K562 (cell line): Measurements from ENCODE around the gene SLC37A3. TPM values are rescaled to one million over a fixed set of nuclear protein-coding genes. Genes with fewer than 3 reads are reported as not detected.

Experiments
- CBX5 ChIP-seq: IDR thresholded peaks from 2 replicates; pipeline ENCODE4 v1.6.1; 2014; ENCODE audit warnings: low read depth, borderline replicate concordance
- DPF2 ChIP-seq: fragments of 450-650 bp; IDR thresholded peaks from 2 replicates; pipeline ENCODE4 v1.6.1; 2016
- HNRNPUL1 ChIP-seq: fragments of 200-400 bp; formaldehyde crosslinking; IDR thresholded peaks from 2 replicates; pipeline ENCODE4 v1.6.1; 2017; ENCODE audit warnings: low read length
- MTA3 ChIP-seq: fragments of 450-650 bp; formaldehyde crosslinking; IDR thresholded peaks from 2 replicates; pipeline ENCODE4 v1.6.1; 2017; ENCODE audit warnings: mild to moderate bottlenecking, borderline replicate concordance
- NELFE ChIP-seq: IDR thresholded peaks from 2 replicates; pipeline ENCODE4 v1.6.1; 2011; ENCODE audit warnings: mild to moderate bottlenecking; ENCODE audit not compliant: insufficient read depth, insufficient read length
- SRSF3 ChIP-seq: fragments of 200-400 bp; formaldehyde crosslinking; IDR thresholded peaks from 2 replicates; pipeline ENCODE4 v1.6.1; 2016; ENCODE audit warnings: mild to moderate bottlenecking, low read length, moderate library complexity; ENCODE audit not compliant: insufficient read depth
- ZFP36 ChIP-seq: fragments of 150-350 bp; IDR thresholded peaks from 2 replicates; pipeline ENCODE4 v1.6.1; 2018; ENCODE audit warnings: low read length, low read depth; ENCODE audit not compliant: partially characterized antibody
- ZFPM2 ChIP-seq: fragments of 250-450 bp; sonication (Bioruptor Pico); IDR thresholded peaks from 2 replicates; pipeline ENCODE4 v1.5.1; 2022; ENCODE audit warnings: mild to moderate bottlenecking
- polyA plus RNA-seq, 8 experiments: library from polyadenylated mRNA; depleted of rRNA in 4 of 8; stranded (reverse) in 5 of 8; unstranded in 3 of 8; fragments of >200 nt; fragmentation: Nextera tagmentation in 2 of 8; fragmentation: Illumina TruSeq in 1 of 8; extraction: Ambion mirVana in 2 of 8; extraction: Trizol in 1 of 8; gene quantifications; 2 replicates each; pipeline versions ENCODE4 v1.2.1 to v1.2.3, GENCODE V29; 2011 to 2014; ENCODE audit warnings: inconsistent platforms in 1 of 8, missing spikeins in 1 of 8
- total RNA-seq, 7 experiments: library from RNA; depleted of rRNA in 6 of 7; stranded (reverse); fragments of >200 nt in 6 of 7; fragmentation: Illumina TruSeq in 2 of 7; extraction: Trizol in 2 of 7; gene quantifications; 2 replicates each; pipeline versions ENCODE4 v1.2.1 to v1.2.3, GENCODE V29; 2011 to 2021; ENCODE audit warnings: low replicate concordance in 1 of 7
- TF ChIP-seq, protein P1 (sequence below): fragments of 250-450 bp; sonication (Bioruptor Pico); IDR thresholded peaks from 2 replicates; pipeline ENCODE4 v1.4.0; 2020
- TF ChIP-seq, protein P2 (sequence below): fragments of 450-650 bp; formaldehyde crosslinking; IDR thresholded peaks from 2 replicates; pipeline ENCODE4 v1.4.0; 2022; ENCODE audit warnings: missing genetic modification characterization
- TF ChIP-seq, protein P3 (sequence below): fragments of 200-800 bp; sonication (Bioruptor generic); IDR thresholded peaks from 2 replicates; pipeline ENCODE4 v1.6.1; 2017; ENCODE audit warnings: missing genetic modification characterization, missing compliant biosample characterization
- TF ChIP-seq, protein P4 (sequence below): fragments of 450-650 bp; IDR thresholded peaks from 2 replicates; pipeline ENCODE4 v1.6.1; 2016; ENCODE audit warnings: mild to moderate bottlenecking
- TF ChIP-seq, protein P5 (sequence below): IDR thresholded peaks from 2 replicates; pipeline ENCODE4 v1.6.1; 2012; ENCODE audit warnings: low read depth, low read length, improper control_type of control experiment, borderline replicate concordance

SLC37A3 gene
- total and polyA plus RNA-seq, 9 of the 15 experiments (the other 6 are each of a cell fraction or from before 2014, with no cell fraction given), result 11.7 to 59.1 (median 26.8) TPM

DNA sequence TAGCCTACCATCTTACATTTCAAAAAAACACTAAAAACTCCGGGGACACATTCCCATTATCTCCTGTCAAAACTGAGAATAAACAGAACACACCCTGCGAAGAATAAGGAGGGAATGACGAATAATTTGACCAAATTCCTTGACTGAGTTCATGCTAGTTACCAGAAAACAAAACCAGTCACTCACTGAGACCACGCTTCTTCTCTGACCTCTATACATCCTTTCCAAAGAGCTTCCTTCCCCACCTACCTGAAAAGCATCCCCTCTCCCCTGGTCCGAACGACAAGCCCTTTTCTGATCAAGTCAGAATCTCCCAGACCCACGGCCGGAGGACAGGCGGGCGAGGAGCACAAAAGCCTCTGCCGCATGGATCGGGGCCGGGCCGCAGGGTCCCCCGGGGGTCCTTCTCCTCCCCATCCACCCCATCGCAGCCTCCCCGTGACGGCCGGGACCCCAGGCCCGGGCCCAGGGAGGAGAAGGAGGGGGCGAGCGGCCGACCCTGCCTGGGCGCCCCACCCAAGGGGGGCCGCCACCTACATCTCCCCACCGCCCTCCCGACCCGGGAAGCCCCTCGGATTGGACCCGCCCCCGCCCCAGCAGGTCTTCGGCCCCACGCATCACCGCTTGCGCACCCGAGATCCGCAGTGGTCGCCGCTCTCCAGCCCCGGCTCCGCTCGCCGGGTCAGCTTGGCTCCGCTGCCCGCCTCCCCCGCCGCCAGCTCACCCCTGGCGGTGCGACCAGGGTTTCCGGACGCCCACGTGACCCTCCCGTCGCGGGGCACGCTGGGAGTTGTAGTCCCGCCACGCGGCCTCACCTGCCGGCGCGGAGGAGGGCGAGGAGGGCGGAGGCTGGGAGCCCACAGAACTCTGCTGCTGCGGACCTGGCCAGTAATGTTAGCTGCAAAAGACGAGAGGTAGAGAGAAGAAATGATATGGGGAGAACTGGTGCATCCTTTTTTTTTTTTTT lies at the start of gene SLC37A3 (continued):
- TF ChIP-seq, protein P1, sequence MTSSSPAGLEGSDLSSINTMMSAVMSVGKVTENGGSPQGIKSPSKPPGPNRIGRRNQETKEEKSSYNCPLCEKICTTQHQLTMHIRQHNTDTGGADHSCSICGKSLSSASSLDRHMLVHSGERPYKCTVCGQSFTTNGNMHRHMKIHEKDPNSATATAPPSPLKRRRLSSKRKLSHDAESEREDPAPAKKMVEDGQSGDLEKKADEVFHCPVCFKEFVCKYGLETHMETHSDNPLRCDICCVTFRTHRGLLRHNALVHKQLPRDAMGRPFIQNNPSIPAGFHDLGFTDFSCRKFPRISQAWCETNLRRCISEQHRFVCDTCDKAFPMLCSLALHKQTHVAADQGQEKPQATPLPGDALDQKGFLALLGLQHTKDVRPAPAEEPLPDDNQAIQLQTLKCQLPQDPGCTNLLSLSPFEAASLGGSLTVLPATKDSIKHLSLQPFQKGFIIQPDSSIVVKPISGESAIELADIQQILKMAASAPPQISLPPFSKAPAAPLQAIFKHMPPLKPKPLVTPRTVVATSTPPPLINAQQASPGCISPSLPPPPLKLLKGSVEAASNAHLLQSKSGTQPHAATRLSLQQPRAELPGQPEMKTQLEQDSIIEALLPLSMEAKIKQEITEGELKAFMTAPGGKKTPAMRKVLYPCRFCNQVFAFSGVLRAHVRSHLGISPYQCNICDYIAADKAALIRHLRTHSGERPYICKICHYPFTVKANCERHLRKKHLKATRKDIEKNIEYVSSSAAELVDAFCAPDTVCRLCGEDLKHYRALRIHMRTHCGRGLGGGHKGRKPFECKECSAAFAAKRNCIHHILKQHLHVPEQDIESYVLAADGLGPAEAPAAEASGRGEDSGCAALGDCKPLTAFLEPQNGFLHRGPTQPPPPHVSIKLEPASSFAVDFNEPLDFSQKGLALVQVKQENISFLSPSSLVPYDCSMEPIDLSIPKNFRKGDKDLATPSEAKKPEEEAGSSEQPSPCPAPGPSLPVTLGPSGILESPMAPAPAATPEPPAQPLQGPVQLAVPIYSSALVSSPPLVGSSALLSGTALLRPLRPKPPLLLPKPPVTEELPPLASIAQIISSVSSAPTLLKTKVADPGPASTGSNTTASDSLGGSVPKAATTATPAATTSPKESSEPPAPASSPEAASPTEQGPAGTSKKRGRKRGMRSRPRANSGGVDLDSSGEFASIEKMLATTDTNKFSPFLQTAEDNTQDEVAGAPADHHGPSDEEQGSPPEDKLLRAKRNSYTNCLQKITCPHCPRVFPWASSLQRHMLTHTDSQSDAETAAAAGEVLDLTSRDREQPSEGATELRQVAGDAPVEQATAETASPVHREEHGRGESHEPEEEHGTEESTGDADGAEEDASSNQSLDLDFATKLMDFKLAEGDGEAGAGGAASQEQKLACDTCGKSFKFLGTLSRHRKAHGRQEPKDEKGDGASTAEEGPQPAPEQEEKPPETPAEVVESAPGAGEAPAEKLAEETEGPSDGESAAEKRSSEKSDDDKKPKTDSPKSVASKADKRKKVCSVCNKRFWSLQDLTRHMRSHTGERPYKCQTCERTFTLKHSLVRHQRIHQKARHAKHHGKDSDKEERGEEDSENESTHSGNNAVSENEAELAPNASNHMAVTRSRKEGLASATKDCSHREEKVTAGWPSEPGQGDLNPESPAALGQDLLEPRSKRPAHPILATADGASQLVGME (CRISPR knock-in tag), result no peak; the same call in 1 of the 2 replicates
- TF ChIP-seq MTA3 (peak; percentile 53; the same call in 1 of the 2 replicates), ZFPM2 (no peak), CBX5 (no peak), DPF2 (peak; percentile 53), SRSF3 (no peak), HNRNPUL1 (no peak), NELFE (no peak), ZFP36 (peak; percentile 73)
- TF ChIP-seq, protein P2, sequence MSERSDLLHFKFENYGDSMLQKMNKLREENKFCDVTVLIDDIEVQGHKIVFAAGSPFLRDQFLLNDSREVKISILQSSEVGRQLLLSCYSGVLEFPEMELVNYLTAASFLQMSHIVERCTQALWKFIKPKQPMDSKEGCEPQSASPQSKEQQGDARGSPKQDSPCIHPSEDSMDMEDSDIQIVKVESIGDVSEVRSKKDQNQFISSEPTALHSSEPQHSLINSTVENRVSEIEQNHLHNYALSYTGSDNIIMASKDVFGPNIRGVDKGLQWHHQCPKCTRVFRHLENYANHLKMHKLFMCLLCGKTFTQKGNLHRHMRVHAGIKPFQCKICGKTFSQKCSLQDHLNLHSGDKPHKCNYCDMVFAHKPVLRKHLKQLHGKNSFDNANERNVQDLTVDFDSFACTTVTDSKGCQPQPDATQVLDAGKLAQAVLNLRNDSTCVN (CRISPR knock-in tag), result peak; percentile 54; the same call in 1 of the 2 replicates
- TF ChIP-seq, protein P3, sequence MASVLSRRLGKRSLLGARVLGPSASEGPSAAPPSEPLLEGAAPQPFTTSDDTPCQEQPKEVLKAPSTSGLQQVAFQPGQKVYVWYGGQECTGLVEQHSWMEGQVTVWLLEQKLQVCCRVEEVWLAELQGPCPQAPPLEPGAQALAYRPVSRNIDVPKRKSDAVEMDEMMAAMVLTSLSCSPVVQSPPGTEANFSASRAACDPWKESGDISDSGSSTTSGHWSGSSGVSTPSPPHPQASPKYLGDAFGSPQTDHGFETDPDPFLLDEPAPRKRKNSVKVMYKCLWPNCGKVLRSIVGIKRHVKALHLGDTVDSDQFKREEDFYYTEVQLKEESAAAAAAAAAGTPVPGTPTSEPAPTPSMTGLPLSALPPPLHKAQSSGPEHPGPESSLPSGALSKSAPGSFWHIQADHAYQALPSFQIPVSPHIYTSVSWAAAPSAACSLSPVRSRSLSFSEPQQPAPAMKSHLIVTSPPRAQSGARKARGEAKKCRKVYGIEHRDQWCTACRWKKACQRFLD (CRISPR knock-in tag), result 0 out of 2 replicates have a peak, but pooled peaks have one; percentile 19
- TF ChIP-seq, protein P4, sequence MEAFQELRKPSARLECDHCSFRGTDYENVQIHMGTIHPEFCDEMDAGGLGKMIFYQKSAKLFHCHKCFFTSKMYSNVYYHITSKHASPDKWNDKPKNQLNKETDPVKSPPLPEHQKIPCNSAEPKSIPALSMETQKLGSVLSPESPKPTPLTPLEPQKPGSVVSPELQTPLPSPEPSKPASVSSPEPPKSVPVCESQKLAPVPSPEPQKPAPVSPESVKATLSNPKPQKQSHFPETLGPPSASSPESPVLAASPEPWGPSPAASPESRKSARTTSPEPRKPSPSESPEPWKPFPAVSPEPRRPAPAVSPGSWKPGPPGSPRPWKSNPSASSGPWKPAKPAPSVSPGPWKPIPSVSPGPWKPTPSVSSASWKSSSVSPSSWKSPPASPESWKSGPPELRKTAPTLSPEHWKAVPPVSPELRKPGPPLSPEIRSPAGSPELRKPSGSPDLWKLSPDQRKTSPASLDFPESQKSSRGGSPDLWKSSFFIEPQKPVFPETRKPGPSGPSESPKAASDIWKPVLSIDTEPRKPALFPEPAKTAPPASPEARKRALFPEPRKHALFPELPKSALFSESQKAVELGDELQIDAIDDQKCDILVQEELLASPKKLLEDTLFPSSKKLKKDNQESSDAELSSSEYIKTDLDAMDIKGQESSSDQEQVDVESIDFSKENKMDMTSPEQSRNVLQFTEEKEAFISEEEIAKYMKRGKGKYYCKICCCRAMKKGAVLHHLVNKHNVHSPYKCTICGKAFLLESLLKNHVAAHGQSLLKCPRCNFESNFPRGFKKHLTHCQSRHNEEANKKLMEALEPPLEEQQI, result no peak
- TF ChIP-seq, protein P5, sequence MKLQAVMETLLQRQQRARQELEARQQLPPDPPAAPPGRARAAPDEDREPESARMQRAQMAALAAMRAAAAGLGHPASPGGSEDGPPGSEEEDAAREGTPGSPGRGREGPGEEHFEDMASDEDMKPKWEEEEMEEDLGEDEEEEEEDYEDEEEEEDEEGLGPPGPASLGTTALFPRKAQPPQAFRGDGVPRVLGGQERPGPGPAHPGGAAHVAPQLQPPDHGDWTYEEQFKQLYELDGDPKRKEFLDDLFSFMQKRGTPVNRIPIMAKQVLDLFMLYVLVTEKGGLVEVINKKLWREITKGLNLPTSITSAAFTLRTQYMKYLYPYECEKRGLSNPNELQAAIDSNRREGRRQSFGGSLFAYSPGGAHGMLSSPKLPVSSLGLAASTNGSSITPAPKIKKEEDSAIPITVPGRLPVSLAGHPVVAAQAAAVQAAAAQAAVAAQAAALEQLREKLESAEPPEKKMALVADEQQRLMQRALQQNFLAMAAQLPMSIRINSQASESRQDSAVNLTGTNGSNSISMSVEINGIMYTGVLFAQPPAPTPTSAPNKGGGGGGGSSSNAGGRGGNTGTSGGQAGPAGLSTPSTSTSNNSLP, result 0 out of 2 replicates have a peak, but pooled peaks have one; percentile 1
